NCI-H226 (cell line): Measurements from ENCODE around the gene PRKCG.
"Not testable (repeated sequence)": the region's sequence is repeated elsewhere in the genome, so short reads cannot be mapped to it uniquely, and the experiment has no call there.

ENCODE experiments used
- DNase-seq: peaks from one replicate; pipeline ENCODE4 v3.0.0-alpha.2; 2015

Gene PRKCG

DNA sequence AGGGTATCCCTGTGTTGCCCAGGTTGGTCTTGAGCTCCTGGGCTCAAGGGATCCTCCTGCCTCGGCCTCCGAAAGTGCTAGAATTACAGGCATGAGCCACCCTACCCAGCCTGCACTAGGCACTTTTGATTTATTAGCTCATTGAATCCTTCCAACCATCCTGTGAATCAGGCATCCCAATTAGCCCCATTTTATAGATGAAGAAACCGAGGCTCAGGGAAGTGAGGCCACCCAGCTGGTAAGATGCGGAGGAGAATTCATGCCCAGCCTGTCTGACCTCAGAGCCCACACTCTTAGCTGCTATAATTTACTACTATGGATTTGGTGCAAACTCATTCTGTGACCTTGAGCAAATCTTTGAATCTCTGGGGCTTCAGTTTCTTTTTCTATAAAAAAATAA lies 62.9 kb downstream of the PRKCG start:
- DNase-seq = no peak

DNA sequence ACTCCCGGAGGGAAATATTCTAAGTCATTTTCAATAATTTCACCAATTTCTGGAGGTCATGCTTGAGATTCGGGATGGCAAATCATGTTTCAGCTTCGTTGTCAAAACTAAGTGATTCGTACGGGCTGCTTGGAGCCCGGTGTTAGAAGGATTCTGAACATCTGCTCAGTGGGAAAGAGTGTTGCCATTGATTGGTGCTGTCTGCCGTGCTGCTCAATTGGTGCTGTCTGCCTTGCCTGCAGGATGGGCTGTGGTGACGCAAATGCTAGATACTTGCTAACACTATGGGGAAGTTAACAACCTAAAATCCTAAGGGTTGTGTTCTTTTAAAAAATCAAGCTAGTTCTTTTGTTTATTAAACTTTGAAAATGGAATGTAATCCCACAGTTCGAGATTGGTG lies 63.4 kb downstream of the PRKCG start:
- no peak for DNase-seq

DNA sequence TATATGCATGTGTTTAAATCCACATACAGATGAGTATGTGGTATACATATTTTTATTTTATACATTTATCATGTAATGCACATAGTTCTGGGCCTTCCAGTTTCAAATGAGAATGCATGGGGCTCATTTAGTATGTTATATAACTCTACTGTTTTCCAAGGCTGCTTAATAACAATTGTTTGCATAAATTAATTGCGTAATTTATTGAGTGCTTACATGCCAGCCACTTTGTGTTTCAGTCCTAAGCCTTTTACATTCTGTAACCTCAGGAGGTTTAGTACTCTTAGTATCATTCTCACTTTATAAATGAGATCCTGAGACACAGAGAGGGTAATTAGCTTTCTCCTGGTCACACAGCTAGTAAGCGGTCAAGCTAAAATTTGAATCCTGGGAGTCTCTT lies 64.0 kb downstream of the PRKCG start:
- DNase-seq = no peak

DNA sequence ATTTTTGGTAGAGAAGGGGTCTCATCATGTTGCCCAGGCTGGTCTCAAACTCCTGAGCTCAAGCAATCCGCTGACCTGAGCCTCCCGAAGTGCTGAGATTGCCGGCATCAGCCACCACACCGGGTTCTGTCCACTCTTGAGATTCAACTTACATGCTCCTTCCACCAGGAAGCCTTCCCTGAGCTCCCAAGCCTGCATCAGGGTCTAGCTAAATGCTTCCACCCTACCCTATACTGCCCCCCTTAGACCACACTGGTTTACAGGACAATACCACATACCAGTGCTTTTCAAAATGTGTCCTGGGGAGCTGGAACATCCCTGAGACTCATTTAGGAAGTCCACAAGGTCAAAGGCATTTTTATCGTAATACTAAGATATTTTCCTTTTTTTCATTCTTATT lies 65.6 kb downstream of the PRKCG start:
- no peak for DNase-seq

DNA sequence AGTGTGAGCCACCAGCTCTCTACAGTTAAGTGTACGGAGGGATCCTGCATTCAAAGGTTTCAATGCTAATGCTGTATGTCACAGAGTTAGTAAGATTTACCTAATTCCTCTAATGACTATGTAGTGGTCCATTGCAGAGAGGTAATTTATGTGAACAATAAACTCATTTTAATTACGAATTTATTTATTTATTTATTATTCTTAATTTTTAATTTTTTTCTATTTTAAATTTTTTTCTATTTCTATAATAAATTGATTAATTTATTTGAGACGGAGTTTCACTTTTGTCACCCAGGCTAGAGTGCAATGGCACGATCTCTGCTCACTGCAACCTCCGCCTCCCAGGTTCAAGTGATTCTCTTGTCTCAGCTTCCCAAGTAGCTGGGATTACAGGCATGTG lies 66.6 kb downstream of the PRKCG start:
- DNase-seq = not testable (repeated sequence)

DNA sequence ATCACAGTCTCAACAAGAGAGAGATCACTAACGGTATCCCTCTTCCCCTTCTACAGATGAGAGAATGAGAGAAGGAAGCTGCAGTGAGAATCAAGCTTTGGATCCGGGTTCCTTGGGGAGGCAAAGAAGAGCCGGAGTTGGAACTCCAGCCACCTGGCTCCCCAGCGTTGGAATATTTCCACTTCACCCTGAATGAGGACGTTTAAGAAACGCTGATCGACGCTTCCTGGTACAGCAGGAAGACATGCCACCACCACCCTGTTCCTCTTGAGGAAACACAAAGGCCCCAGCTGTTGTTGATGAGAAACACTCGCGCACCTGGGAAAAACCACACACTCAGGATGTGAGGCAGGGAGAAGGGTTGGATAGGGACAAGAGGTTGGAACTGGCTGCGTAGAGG lies 69.4 kb downstream of the PRKCG start:
- DNase-seq = no peak

DNA sequence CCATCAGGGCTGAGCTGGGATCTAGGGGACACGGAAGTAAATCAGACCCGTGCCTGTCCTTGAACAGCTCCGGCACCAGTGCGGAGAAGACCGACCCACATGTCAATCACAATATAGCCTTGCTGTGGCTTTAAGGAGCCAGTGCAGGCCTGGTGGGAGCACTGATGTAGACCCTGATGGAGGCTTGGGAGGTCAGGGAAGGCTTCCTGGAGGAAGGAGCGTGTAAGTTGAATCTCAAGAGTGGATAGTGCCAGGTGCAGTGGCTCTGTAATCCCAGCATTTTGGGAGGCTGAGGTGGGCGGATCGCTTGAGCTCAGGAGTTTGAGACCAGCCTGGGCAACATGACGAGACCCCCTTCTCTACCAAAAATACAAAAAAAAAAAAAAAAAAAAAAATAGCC lies 70.0 kb downstream of the PRKCG start:
- DNase-seq = no peak

DNA sequence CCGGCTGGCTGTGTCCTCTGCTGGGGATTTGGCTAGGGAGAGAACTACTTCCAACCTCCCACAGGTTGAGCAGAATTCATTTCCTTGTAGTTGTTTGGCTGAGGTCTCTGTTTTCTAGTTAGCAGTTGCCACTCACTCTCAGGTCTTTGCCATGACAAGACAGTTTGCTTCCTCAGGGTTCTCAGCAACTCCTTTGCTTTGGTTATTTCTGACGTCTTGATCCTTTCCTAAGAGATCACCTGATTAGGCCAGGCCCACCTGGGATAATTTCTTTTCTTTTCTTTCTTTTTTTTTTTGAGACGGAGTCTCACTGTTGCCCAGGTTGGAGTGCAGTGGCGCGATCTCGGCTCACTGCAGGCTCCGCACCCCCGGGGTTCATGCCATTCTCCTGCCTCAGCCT lies 71.4 kb downstream of the PRKCG start:
- DNase-seq = no peak
